ENCODE measurements around the gene CCDC158. TPM values are rescaled to one million over a fixed set of nuclear protein-coding genes. Genes with fewer than 3 reads are reported as not detected.

The CCDC158 gene
- total and polyA plus RNA-seq, 10 of the 15 experiments (the other 5 are each of a cell fraction or from before 2014, with no cell fraction given) = not detected

DNA sequence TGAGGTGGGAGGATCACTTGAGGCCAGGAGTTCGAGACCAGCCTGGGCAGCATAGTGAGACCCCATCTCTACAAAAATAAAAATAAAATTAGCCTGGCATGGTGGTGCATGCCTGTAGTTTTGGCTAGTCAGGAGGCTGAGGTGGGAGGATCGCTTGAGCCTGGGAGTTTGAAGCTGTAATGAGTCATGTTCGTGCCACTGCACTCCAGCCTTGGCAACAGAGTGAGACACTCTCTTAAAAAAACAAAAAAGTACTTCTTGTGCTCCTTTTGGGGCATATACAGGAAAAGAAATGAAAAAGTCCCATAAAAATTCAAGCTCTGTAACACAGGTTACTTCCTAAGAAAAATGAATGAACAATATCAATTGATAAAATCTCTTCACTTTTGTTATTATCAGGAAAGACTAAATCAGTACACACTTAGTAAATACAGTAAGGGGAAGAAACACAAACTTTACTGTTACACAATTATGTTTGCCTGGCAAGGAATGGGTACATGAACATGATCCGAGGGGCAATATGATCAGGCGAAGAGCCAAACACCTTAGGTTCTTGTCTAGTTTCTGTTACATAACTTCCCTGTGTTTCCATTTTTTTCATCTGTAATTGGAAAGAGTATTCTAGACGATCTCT is 46.9 kb downstream of the CCDC158 start:
- ChIA-PET POLR2A (no interaction called here), RAD21 (ENCODE audit: unreplicated experiment) (interaction anchor here (5.8 kb wide), 1 partner anchor 195 kb away, joined by 110 read pairs; no protein-coding TSS in a partner anchor), SMC1A (ENCODE audit: uncharacterized antibody, unreplicated experiment) (interaction anchor here (0.6 to 5.9 kb wide), 5 partner anchors 10 to 515 kb away, joined by 3 to 126 read pairs (median 3); no protein-coding TSS in a partner anchor), CTCF (interaction anchor here (7.0 kb wide), 1 partner anchor 195 kb away, joined by 214 read pairs; no protein-coding TSS in a partner anchor)
- Histone ChIP-seq H3K27me3 (replicated peaks in 1 of 2; ENCODE audit: control insufficient read depth in 2 of 2, insufficient read depth in 2 of 2, low read length in 1 of 2) (no peaks in the 10 kb centered on the region; a peak in 2 of 4 replicates), H4K20me1 (ENCODE audit: control insufficient read depth, insufficient read depth) (no peaks in the 10 kb centered on the region), H3K4me1 (ENCODE audit: control insufficient read depth, insufficient read depth, low read length) (no peaks in the 10 kb centered on the region), H3K27ac (ENCODE audit: control insufficient read depth, insufficient read depth) (no peak overlapping the region), H3K79me2 (ENCODE audit: control insufficient read depth, insufficient read depth, low read length) (no peaks in the 10 kb centered on the region), H3K4me3 (no peak overlapping the region), H3K9me3 (replicated peaks; ENCODE audit: control insufficient read depth, insufficient read depth, low read length) (no peaks in the 10 kb centered on the region), H3K4me2 (ENCODE audit: control insufficient read depth, insufficient read depth) (no peak overlapping the region), H3K36me3 (ENCODE audit: control insufficient read depth in 2 of 2, insufficient read depth in 2 of 2, low read length in 1 of 2) (no peaks in the 10 kb centered on the region), H2AFZ (ENCODE audit: control insufficient read depth, low read depth, low read length) (no peak overlapping the region), H3K9ac (ENCODE audit: control insufficient read depth, insufficient read depth, low read length) (no peak overlapping the region)
- TF ChIP-seq, protein P1, sequence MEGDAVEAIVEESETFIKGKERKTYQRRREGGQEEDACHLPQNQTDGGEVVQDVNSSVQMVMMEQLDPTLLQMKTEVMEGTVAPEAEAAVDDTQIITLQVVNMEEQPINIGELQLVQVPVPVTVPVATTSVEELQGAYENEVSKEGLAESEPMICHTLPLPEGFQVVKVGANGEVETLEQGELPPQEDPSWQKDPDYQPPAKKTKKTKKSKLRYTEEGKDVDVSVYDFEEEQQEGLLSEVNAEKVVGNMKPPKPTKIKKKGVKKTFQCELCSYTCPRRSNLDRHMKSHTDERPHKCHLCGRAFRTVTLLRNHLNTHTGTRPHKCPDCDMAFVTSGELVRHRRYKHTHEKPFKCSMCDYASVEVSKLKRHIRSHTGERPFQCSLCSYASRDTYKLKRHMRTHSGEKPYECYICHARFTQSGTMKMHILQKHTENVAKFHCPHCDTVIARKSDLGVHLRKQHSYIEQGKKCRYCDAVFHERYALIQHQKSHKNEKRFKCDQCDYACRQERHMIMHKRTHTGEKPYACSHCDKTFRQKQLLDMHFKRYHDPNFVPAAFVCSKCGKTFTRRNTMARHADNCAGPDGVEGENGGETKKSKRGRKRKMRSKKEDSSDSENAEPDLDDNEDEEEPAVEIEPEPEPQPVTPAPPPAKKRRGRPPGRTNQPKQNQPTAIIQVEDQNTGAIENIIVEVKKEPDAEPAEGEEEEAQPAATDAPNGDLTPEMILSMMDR (IDR thresholded peaks at IDR 0.05 in 2 of 3, conservative IDR thresholded peaks at IDR 0.05 in 1 of 3; ENCODE audit: control insufficient read depth in 2 of 3, extremely low read depth in 1 of 3, insufficient read depth in 1 of 3, low read depth in 3 of 3, low read length in 3 of 3) = no peak
- TF ChIP-seq MTA3 (IDR thresholded peaks at IDR 0.05; ENCODE audit: borderline replicate concordance, low read length) (no peak), CBFB (IDR thresholded peaks at IDR 0.05; ENCODE audit: low read depth) (no peak), EED (IDR thresholded peaks at IDR 0.05; ENCODE audit: low read depth) (no peak), NR2F1 (conservative IDR thresholded peaks at IDR 0.05) (no peak), SUPT20H (IDR thresholded peaks at IDR 0.05; ENCODE audit: borderline replicate concordance, control insufficient read depth, low read depth, low read length) (no peak), CHD1 (IDR thresholded peaks at IDR 0.05; ENCODE audit: low read depth, low read length) (no peak), STAT1 (conservative IDR thresholded peaks at IDR 0.05) (no peak)
- TF ChIP-seq, protein P2, sequence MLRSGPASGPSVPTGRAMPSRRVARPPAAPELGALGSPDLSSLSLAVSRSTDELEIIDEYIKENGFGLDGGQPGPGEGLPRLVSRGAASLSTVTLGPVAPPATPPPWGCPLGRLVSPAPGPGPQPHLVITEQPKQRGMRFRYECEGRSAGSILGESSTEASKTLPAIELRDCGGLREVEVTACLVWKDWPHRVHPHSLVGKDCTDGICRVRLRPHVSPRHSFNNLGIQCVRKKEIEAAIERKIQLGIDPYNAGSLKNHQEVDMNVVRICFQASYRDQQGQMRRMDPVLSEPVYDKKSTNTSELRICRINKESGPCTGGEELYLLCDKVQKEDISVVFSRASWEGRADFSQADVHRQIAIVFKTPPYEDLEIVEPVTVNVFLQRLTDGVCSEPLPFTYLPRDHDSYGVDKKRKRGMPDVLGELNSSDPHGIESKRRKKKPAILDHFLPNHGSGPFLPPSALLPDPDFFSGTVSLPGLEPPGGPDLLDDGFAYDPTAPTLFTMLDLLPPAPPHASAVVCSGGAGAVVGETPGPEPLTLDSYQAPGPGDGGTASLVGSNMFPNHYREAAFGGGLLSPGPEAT (IDR thresholded peaks at IDR 0.05; ENCODE audit: low read depth) = no peak
- no peak for ATAC-seq
- DNase-seq (ENCODE audit: low read depth, low spot score) = no peak
- WGBS (ENCODE audit: insufficient coverage, insufficient replicate concordance, low lambda C conversion rate, missing lambda C conversion rate) = 23% methylated on average over 6 of the region's 6 CpGs
- no peak for FAIRE-seq
- in situ Hi-C loops (cut with MboI) = loop anchor here (5.0 kb wide), 1 partner anchor 192 kb away; no protein-coding TSS in a partner anchor
- intact Hi-C loops (cut with micrococcal nuclease; ENCODE audit: unreplicated experiment) = no loop called here
- no TSS peak for BruUV-seq (replicated peaks)

Data from GM12878 (cell line).